CD4-positive, alpha-beta T cell (primary cell): Measurements from ENCODE around the gene SIGLEC11. TPM values are rescaled to one million over a fixed set of nuclear protein-coding genes. Genes with fewer than 3 reads are reported as not detected.
"Not testable (repeated sequence)": the region's sequence is repeated elsewhere in the genome, so short reads cannot be mapped to it uniquely, and the experiment has no call there.

Source experiments
- ATAC-seq: fragments of 200-7000 bp; cut with Tn5 transposase; one replicate; pipeline ENCODE4 v1.10.0; 2022; ENCODE audit warnings: mild to moderate bottlenecking; ENCODE audit not compliant: poor library complexity
- CTCF ChIA-PET: fragments of 350-600 bp; sonication (Branson Sonifier 250); formaldehyde crosslinking; loops from one replicate; lab custom pipeline; 2021; ENCODE audit warnings: antibody characterized with exemption, inconsistent platforms; lab: Charles Lee
- POLR2A ChIA-PET: fragments of 350-600 bp; sonication (Branson Sonifier 250); formaldehyde crosslinking; loops from one replicate; lab custom pipeline; 2021; ENCODE audit warnings: antibody characterized with exemption, inconsistent platforms; lab: Charles Lee
- DNase-seq, 14 experiments: peaks; one replicate each; pipeline ENCODE4 v3.0.0-alpha.2; 2013 to 2020; ENCODE audit warnings: mixed read lengths in 2 of 14
- H3K27ac ChIP-seq, 2 donors: one replicate each; pipeline versions ENCODE4 v1.5.1 to v1.7.0; 2013; ENCODE audit warnings: low read length in 2 of 2, low read depth in 1 of 2, mild to moderate bottlenecking in 1 of 2
- H3K27me3 ChIP-seq, 2 experiments: 1 replicate in 1 of 2; 2 replicates in 1 of 2; pipeline versions ENCODE4 v1.6.1 to v1.7.0; 2013; ENCODE audit warnings: low read length in 2 of 2, control low read depth in 1 of 2, mild to moderate bottlenecking in 1 of 2, moderate library complexity in 1 of 2; ENCODE audit not compliant: insufficient read depth in 2 of 2, control insufficient read depth in 1 of 2
- H3K36me3 ChIP-seq: one replicate; pipeline ENCODE4 v1.6.1; 2013; ENCODE audit warnings: low read length, control low read depth; ENCODE audit not compliant: insufficient read depth
- H3K4me1 ChIP-seq: one replicate; pipeline ENCODE4 v1.6.1; 2013; ENCODE audit warnings: low read length, control low read depth; ENCODE audit not compliant: insufficient read depth
- H3K4me3 ChIP-seq: one replicate; pipeline ENCODE4 v1.5.1; 2013; ENCODE audit warnings: mild to moderate bottlenecking, low read length, moderate library complexity
- H3K9me3 ChIP-seq, 2 experiments: 1 replicate in 1 of 2; 2 replicates in 1 of 2; pipeline versions ENCODE4 v1.6.1 to v1.7.0; 2013; ENCODE audit warnings: low read length in 2 of 2, mild to moderate bottlenecking in 2 of 2, control low read depth in 1 of 2, moderate library complexity in 1 of 2; ENCODE audit not compliant: control insufficient read depth in 1 of 2, insufficient read depth in 1 of 2
- H3K27ac Mint-ChIP-seq: one replicate; pipeline ENCODE4 v1.8.0; 2020; ENCODE audit warnings: mixed read lengths
- H3K27me3 Mint-ChIP-seq: one replicate; pipeline ENCODE4 v1.8.0; 2021; ENCODE audit warnings: mixed read lengths
- H3K36me3 Mint-ChIP-seq: one replicate; pipeline ENCODE4 v1.8.0; 2021; ENCODE audit warnings: low read depth, mixed read lengths
- H3K4me1 Mint-ChIP-seq: one replicate; pipeline ENCODE4 v1.8.0; 2021; ENCODE audit warnings: low read depth, mixed read lengths
- H3K4me3 Mint-ChIP-seq: one replicate; pipeline ENCODE4 v1.8.0; 2020; ENCODE audit warnings: mild to moderate bottlenecking, mixed read lengths
- H3K9me3 Mint-ChIP-seq: one replicate; pipeline ENCODE4 v1.8.0; 2020; ENCODE audit warnings: mixed read lengths
- intact Hi-C, 2 experiments: fragments of 100-400 bp; cut with DNase I in 1 of 2; cut with micrococcal nuclease in 1 of 2; formaldehyde crosslinking; loops; one replicate each; pipeline versions ENCODE4 v1.15.1 to v1.9.0; 2023 to 2025; cut with DNase I, micrococcal nuclease
- total RNA-seq, 174 experiments: library from RNA in 2 of 174; stranded (reverse) in 2 of 174; gene quantifications; one replicate each; pipeline ENCODE4 v1.2.3 and lab custom pipeline; 2021 to 2026
- TF ChIP-seq, protein P1 (sequence below): fragments of 200-600 bp; IDR thresholded peaks from one replicate; pipeline ENCODE4 v1.8.0; 2022; ENCODE audit warnings: antibody characterized with exemption, mild to moderate bottlenecking

SIGLEC11 gene
- total RNA-seq, 2 experiments from 2014 or later: 0.08 TPM; not detected in 1

DNA sequence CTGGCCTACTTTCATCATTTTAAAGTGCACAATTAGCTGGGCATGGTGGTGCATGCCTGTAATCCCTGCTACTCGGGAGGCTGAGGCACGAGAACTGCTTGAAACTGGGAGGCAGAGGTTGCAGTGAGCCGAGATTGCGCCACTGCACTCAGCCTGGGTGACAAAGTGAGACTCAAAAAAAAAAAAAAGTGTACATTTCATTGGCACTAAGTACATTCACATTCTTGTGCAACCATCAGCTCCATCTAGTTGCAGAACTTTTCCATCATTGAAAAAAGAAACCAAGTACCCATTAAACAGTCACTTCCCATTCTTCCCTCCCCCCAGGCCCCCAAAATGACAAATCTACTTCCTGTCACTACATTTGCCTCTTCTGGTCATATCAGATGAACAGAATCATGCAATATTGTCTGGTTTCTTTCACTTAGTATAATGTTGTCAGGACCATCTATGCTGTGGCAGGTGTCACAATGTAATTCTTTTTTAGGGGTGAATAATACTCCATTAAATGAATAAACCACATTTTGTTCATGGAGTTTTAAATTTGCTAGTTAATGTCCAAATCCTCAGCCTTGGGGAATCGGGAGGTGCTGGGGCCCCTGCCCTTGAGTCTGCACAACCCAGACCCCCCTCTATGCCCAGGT is 7.4 kb upstream of the SIGLEC11 start:
- Mint-ChIP-seq H3K27ac (no peak overlapping the region), H3K27me3 (peaks cover 12% of the 10 kb centered on the region), H3K36me3 (no peaks in the 10 kb centered on the region), H3K9me3 (no peaks in the 10 kb centered on the region), H3K4me1 (no peaks in the 10 kb centered on the region), H3K4me3 (no peak overlapping the region)
- H3K27ac ChIP-seq: no peak overlapping the region
- H3K9me3 ChIP-seq: peaks cover 0 to 7% of the 10 kb centered on the region in 2 experiments
- H3K36me3 ChIP-seq: no peaks in the 10 kb centered on the region
- DNase-seq (peak in 2 of 14 experiments; percentile 24 to 36), ATAC-seq (no peak)
- POLR2A ChIA-PET: no interaction called here
- TF ChIP-seq, protein P1, sequence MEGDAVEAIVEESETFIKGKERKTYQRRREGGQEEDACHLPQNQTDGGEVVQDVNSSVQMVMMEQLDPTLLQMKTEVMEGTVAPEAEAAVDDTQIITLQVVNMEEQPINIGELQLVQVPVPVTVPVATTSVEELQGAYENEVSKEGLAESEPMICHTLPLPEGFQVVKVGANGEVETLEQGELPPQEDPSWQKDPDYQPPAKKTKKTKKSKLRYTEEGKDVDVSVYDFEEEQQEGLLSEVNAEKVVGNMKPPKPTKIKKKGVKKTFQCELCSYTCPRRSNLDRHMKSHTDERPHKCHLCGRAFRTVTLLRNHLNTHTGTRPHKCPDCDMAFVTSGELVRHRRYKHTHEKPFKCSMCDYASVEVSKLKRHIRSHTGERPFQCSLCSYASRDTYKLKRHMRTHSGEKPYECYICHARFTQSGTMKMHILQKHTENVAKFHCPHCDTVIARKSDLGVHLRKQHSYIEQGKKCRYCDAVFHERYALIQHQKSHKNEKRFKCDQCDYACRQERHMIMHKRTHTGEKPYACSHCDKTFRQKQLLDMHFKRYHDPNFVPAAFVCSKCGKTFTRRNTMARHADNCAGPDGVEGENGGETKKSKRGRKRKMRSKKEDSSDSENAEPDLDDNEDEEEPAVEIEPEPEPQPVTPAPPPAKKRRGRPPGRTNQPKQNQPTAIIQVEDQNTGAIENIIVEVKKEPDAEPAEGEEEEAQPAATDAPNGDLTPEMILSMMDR: no peak
- intact Hi-C loops: no loop called here
- H3K27me3 ChIP-seq: peaks cover 6 to 7% of the 10 kb centered on the region in 2 experiments
- H3K4me3 ChIP-seq: no peak overlapping the region
- CTCF ChIA-PET: no interaction called here
- no peaks in the 10 kb centered on the region for H3K4me1 ChIP-seq

DNA sequence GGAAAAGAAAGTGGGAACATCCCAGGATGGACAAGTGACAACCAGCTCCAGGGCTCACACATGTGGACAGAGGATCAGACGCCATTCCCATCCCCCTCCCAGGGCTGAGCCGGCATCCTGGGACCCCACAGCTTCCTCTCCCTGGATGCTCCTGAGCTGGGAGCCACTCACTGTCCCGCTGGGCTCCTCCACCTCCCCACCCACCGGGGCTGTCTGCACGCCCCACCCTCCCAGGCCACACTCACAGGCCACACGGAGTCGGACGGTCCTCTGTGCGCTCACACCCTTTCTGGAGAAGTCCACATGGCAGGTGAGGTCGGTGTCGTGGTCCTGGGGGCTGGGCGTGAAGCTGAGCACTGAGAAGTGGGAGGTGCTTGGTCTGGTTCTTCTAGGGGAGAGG is 1.1 kb downstream of the SIGLEC11 start:
- ATAC-seq, H3K9me3 ChIP-seq, intact Hi-C loops, POLR2A ChIA-PET, H3K27ac Mint-ChIP-seq, H3K36me3 ChIP-seq, H3K4me1 Mint-ChIP-seq, H3K27ac ChIP-seq, H3K9me3 Mint-ChIP-seq, H3K4me3 Mint-ChIP-seq, CTCF ChIA-PET, H3K4me1 ChIP-seq, DNase-seq, H3K36me3 Mint-ChIP-seq, H3K4me3 ChIP-seq, H3K27me3 ChIP-seq: not testable (repeated sequence)
- peaks cover 20% of the 10 kb centered on the region for H3K27me3 Mint-ChIP-seq

DNA sequence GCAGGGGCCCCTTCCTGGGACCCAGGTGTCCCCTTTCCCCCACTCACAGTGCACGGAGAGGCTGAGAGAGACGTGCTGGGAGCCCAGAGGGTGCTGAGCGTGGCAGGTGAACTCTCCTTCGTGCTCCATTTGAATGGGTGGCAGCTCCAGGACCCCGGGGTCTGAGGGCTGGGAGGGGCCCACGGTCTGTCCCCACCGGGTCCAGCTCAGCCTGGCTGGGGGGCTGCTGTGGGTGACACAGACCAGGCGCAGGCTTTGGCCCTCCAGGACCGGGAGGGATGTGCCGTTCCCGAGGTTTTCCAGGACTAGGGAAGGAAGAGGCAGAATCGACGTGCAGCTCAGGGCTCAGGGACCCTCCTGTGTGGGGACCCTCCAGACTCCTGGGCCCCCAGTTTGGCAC is 2.4 kb downstream of the SIGLEC11 start:
- H3K27me3 ChIP-seq, H3K9me3 ChIP-seq: not testable (repeated sequence)

DNA sequence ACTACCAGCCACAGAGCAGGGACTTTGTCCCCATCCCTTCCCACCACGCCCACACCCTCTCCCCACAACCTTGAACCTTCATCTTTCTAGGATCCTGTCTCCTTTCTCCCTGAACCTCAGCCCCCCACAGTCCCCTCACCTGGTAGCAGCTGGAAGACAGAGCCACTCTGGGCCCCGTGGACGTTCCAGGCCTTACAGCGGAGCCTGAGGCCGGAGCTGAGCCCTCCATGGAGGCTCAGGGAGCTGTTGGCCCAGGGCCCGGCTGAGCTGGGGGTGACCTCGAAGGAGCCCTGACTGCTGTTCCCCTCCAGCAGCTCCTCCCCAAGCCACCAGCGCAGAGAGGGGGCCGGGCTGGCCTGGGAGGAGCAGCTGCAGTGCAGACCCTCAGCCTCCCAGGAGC is 2.8 kb downstream of the SIGLEC11 start:
- intact Hi-C loops, DNase-seq, POLR2A ChIA-PET, H3K36me3 ChIP-seq, H3K4me1 ChIP-seq, H3K4me3 ChIP-seq, H3K9me3 Mint-ChIP-seq, H3K4me1 Mint-ChIP-seq, H3K27ac ChIP-seq, H3K27ac Mint-ChIP-seq, ATAC-seq, H3K27me3 ChIP-seq, H3K9me3 ChIP-seq, H3K36me3 Mint-ChIP-seq, H3K4me3 Mint-ChIP-seq: not testable (repeated sequence)
- CTCF ChIA-PET: interaction anchor here (0.6 kb wide), 1 partner anchor 236 kb away, joined by 3 read pairs; no protein-coding TSS in a partner anchor
- peaks cover 18% of the 10 kb centered on the region for H3K27me3 Mint-ChIP-seq

More for the DNA sequence above, 2.4 kb downstream of the SIGLEC11 start:
- H3K4me1 ChIP-seq, H3K4me1 Mint-ChIP-seq, H3K27ac ChIP-seq, POLR2A ChIA-PET, H3K36me3 Mint-ChIP-seq, H3K36me3 ChIP-seq, DNase-seq, CTCF ChIA-PET, H3K9me3 Mint-ChIP-seq, H3K4me3 ChIP-seq, intact Hi-C loops, H3K27ac Mint-ChIP-seq, H3K4me3 Mint-ChIP-seq, ATAC-seq: not testable (repeated sequence)
- peaks cover 19% of the 10 kb centered on the region for H3K27me3 Mint-ChIP-seq
